ENCODE results near the gene YWHAQ. TPM values are rescaled to one million over a fixed set of nuclear protein-coding genes. Genes with fewer than 3 reads are reported as not detected.

Gene YWHAQ
- polyA plus RNA-seq, 2 of the 4 experiments (the other 2 are of a cell fraction): 661 to 833 TPM

DNA sequence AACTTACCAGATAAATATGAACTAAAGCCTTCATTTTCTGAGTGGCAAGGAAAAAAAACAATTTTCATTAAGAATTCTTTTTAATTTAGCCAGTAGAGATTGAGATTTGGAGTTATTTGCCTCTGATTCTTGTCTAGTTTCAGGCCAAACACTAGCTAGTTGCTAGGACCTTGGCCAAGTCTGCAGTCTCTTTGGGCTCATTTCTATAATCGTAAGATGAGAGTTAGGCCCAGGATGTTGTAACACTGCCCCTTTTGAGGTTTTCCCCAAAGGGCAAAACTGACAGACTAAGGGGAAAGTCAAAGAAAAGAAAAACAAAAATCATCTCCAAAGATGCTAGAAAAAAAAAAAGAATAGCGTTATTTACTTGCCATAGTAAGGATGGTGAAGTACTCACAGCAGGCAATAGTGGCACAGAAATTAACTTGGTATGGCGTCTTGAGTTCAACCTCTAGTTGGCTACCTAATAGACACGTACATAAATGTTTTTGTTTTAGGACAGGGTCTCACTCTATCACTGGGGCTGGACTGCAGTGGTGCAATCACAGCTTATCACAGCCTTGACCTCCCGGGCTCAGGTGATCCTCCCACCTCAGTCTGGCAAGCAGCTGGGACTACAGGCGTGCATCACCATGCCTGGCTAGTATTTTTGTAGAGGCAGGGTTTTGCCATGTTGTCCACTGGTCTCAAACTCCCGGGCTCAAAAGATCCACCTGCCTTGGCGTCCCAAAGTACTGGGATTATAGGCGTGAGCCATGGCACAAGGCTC lies 52.1 kb downstream of the YWHAQ start:
- H3K9me3 ChIP-seq: no peaks in the 10 kb centered on the region
- 87% methylated on average over 9 of the region's 9 CpGs for WGBS (ENCODE audit: missing lambda C conversion rate)
- ChIA-PET CTCF (interaction anchor here (0.9 to 2.0 kb wide), 7 partner anchors 8 to 236 kb away, joined by 3 to 6 read pairs (median 4); no protein-coding TSS in a partner anchor), POLR2A (interaction anchor here (0.6 kb wide), 1 partner anchor 54 kb away, joined by 5 read pairs; no protein-coding TSS in a partner anchor)
- H3K27ac ChIP-seq: no peak overlapping the region
- FAIRE-seq (no peak), DNase-seq (ENCODE audit: low read depth in 1 of 2, low spot score in 1 of 2) (no peak), ATAC-seq (peak in 1 of 2 experiments; percentile 25; a peak in 3 of 6 replicates)
- H3K4me1 ChIP-seq: no peaks in the 10 kb centered on the region; the same call in 2 of the 3 replicates
- TF ChIP-seq, protein P1, sequence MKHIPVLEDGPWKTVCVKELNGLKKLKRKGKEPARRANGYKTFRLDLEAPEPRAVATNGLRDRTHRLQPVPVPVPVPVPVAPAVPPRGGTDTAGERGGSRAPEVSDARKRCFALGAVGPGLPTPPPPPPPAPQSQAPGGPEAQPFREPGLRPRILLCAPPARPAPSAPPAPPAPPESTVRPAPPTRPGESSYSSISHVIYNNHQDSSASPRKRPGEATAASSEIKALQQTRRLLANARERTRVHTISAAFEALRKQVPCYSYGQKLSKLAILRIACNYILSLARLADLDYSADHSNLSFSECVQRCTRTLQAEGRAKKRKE (CRISPR knock-in tag; IDR thresholded peaks at IDR 0.05; ENCODE audit: low read depth): no peak
- no peak for TF ChIP-seq EHF (CRISPR knock-in tag; IDR thresholded peaks at IDR 0.05)
- TF ChIP-seq FOSL2 (IDR thresholded peaks at IDR 0.05): no peak
- no peak for TF ChIP-seq FOSL2 (CRISPR knock-in tag; IDR thresholded peaks at IDR 0.05)
- TF ChIP-seq, protein P2, sequence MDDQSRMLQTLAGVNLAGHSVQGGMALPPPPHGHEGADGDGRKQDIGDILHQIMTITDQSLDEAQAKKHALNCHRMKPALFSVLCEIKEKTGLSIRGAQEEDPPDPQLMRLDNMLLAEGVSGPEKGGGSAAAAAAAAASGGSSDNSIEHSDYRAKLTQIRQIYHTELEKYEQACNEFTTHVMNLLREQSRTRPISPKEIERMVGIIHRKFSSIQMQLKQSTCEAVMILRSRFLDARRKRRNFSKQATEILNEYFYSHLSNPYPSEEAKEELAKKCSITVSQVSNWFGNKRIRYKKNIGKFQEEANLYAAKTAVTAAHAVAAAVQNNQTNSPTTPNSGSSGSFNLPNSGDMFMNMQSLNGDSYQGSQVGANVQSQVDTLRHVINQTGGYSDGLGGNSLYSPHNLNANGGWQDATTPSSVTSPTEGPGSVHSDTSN (IDR thresholded peaks at IDR 0.05): no peak
- no peak for TF ChIP-seq RNF2 (IDR thresholded peaks at IDR 0.05; ENCODE audit: borderline replicate concordance, low read depth)
- no peak for TF ChIP-seq BHLHE40 (IDR thresholded peaks at IDR 0.05; ENCODE audit: low read depth, low read length)
- TF ChIP-seq EHMT2 (IDR thresholded peaks at IDR 0.05; ENCODE audit: low read depth): no peak
- no peak for TF ChIP-seq JUNB (IDR thresholded peaks at IDR 0.05)
- no peak for TF ChIP-seq CBX2 (IDR thresholded peaks at IDR 0.05; ENCODE audit: borderline replicate concordance, low read depth)
- TF ChIP-seq HDAC2 (IDR thresholded peaks at IDR 0.05): no peak
- no peak for TF ChIP-seq RARB (CRISPR knock-in tag; IDR thresholded peaks at IDR 0.05)
- TF ChIP-seq FOXS1 (CRISPR knock-in tag; IDR thresholded peaks at IDR 0.05): no peak
- TF ChIP-seq TP53 (CRISPR knock-in tag; IDR thresholded peaks at IDR 0.05): no peak
- TF ChIP-seq, protein P3, sequence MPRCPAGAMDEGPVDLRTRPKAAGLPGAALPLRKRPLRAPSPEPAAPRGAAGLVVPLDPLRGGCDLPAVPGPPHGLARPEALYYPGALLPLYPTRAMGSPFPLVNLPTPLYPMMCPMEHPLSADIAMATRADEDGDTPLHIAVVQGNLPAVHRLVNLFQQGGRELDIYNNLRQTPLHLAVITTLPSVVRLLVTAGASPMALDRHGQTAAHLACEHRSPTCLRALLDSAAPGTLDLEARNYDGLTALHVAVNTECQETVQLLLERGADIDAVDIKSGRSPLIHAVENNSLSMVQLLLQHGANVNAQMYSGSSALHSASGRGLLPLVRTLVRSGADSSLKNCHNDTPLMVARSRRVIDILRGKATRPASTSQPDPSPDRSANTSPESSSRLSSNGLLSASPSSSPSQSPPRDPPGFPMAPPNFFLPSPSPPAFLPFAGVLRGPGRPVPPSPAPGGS (IDR thresholded peaks at IDR 0.05): no peak
- TF ChIP-seq CEBPB (IDR thresholded peaks at IDR 0.05): no peak
- no peak for TF ChIP-seq ESRRA (IDR thresholded peaks at IDR 0.05; ENCODE audit: borderline replicate concordance, low read length)
- TF ChIP-seq, protein P4, sequence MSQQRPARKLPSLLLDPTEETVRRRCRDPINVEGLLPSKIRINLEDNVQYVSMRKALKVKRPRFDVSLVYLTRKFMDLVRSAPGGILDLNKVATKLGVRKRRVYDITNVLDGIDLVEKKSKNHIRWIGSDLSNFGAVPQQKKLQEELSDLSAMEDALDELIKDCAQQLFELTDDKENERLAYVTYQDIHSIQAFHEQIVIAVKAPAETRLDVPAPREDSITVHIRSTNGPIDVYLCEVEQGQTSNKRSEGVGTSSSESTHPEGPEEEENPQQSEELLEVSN (IDR thresholded peaks at IDR 0.05; ENCODE audit: borderline replicate concordance, low read depth): no peak
- TF ChIP-seq USF2 (IDR thresholded peaks at IDR 0.05): no peak
- TF ChIP-seq HEYL (CRISPR knock-in tag; IDR thresholded peaks at IDR 0.05): no peak
- no peak for TF ChIP-seq GATA3 (IDR thresholded peaks at IDR 0.05; ENCODE audit: borderline replicate concordance)
- no peak overlapping the region for H3K4me2 ChIP-seq
- H3K4me3 ChIP-seq: no peak overlapping the region

DNA sequence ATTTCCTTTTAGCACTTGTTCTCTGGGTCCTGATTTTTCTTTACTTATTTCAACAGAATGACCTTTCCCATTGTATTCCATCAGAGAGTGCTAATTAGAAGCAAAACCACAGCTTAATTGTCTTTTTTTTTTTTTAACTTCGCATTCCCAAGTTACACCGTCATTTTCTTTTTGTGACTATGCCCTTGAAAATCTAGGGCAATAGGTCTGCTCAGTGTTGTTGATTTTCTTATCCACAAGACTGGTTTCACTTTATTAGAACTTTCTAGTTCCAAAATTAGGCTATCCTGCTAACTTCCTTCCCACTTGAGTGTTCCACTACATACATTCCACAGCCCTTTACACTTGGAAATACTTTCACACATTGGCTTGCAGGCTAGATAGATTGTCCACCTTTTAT lies 56.5 kb downstream of the YWHAQ start:
- ChIA-PET CTCF (interaction anchor here (0.6 to 1.4 kb wide), 4 partner anchors 9 to 411 kb away, joined by 3 to 7 read pairs (median 4); partner anchors contain the start of gene ADAM17), POLR2A (interaction anchor here (1.6 kb wide), 1 partner anchor 56 kb away, joined by 3 read pairs; the partner anchor contains the start of gene YWHAQ)
- ATAC-seq (no peak), FAIRE-seq (no peak), DNase-seq (ENCODE audit: low read depth in 1 of 2, low spot score in 1 of 2) (no peak)
- peaks cover 6% of the 10 kb centered on the region; the same call in 2 of the 3 replicates for H3K4me1 ChIP-seq
- WGBS (ENCODE audit: missing lambda C conversion rate): 91% methylated on average over 2 of the region's 2 CpGs
- no peak overlapping the region for H3K4me2 ChIP-seq
- H3K4me3 ChIP-seq: no peak overlapping the region
- no peak overlapping the region for H3K27ac ChIP-seq
- H3K9me3 ChIP-seq: no peaks in the 10 kb centered on the region
- TF ChIP-seq EHF (CRISPR knock-in tag; IDR thresholded peaks at IDR 0.05) (no peak), TP53 (CRISPR knock-in tag; IDR thresholded peaks at IDR 0.05) (no peak), CHD2 (IDR thresholded peaks at IDR 0.05; ENCODE audit: low read length, partially characterized antibody) (no peak), JUNB (IDR thresholded peaks at IDR 0.05) (no peak), NFE2L2 (conservative IDR thresholded peaks at IDR 0.05; ENCODE audit: low read length) (no peak), CHD4 (IDR thresholded peaks at IDR 0.05; ENCODE audit: borderline replicate concordance) (no peak), POLR2AphosphoS2 (conservative IDR thresholded peaks at IDR 0.05; ENCODE audit: low read length) (no peak), ZNF302 (CRISPR knock-in tag; IDR thresholded peaks at IDR 0.05) (no peak), KDM1A (IDR thresholded peaks at IDR 0.05; ENCODE audit: low read depth) (no peak), MAFK (IDR thresholded peaks at IDR 0.05; ENCODE audit: partially characterized antibody) (no peak), ZFP36 (IDR thresholded peaks at IDR 0.05; ENCODE audit: borderline replicate concordance, partially characterized antibody) (no peak), SMC3 (IDR thresholded peaks at IDR 0.05) (no peak)
- TF ChIP-seq, protein P3 (IDR thresholded peaks at IDR 0.05): no peak
